GM19023 (cell line): ENCODE data around the gene SHISA7.

Source experiments
- ATAC-seq: cut with Tn5 transposase; IDR thresholded peaks from one replicate; pipeline ENCODE4 v1.9.1; 2021; ENCODE audit warnings: mild to moderate bottlenecking, moderate library complexity; ENCODE audit not compliant: unreplicated experiment

SHISA7 gene

DNA sequence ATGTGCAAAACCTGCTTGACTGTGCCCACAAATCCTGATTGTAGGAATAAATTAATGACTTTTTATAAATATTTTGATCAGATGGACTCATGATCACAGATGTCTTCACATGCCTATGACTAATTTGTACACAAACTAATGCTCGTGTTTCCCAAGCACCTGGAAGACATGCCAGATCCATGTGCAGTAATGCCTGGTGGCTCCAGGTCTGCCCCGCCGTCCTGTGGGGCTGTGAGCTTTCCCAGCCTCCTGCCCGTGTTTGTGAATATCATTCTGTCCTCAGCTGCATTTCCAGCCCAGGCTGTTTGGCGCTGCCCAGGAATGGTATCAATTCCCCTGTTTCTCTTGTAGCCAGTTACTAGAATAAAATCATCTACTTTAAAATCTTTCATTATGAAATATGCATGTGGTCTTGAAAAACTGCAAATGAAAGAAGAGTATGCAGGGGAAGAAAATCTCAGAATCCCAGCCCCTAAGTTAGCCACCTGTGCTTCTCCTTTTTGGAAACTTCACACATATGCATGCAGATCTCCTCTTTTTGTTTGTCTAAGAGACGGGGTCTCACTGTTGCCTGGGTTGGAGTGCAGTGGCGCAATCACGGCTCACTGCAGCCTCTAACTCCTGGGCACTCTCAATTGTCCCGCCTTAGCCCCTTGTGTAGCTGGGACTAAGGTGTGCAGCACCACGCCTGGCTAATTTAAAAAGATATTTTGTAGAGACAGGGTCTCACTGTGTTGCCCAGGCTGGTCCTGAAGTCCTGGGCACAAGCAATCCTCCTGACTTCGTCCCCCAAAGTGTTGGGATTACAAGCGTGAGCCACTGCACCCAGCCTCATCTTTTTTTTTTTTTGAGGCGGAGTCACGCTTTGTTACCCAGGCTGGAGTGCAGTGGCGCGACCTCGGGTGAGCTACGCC is 51.1 kb downstream of the SHISA7 start:
- ATAC-seq, result no peak

DNA sequence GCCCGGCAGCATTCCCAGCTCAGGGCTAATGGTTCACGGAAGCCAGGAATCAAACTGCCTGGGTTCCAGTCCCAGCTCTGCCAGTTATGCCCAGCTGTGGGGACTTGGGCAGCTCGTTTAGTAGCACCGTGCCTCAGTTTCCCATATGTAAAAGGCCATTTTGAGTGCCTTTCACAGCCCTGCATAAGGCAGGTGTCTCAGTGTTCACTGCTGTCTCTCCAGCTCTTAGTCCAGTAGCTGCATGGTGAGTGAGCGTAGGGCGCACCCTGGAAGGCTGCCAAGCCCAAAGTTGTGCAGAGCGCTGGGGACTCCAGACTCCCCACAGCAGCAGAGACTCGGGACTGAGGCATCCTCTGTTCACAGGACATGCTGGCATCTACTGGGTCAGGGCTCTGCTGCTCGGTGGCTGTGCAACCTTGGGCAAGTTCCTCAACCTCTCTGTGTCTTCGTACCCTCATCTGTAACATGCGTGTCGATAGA is 51.9 kb downstream of the SHISA7 start:
- no peak for ATAC-seq

DNA sequence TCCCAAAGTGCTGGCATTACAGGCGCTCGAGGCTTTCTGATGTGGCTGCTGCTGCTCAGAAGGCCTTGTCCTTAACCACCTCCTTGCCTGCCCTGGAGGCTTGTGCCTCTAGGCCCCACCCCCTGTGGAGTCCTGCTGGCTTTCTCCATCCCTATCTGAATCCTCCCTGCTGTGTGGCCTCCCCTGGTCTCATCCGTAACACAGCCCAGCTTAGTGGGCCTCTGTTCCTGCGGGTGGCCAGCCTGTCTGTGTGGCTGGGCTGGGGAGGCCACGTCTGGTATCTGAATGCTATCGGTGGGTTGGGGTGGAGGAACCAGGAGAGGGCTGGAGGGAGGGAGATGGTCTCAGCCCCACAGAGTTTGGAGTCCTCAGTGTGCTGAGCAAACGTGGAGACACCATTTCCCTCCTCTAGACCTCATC is 52.6 kb downstream of the SHISA7 start:
- ATAC-seq, result no peak

DNA sequence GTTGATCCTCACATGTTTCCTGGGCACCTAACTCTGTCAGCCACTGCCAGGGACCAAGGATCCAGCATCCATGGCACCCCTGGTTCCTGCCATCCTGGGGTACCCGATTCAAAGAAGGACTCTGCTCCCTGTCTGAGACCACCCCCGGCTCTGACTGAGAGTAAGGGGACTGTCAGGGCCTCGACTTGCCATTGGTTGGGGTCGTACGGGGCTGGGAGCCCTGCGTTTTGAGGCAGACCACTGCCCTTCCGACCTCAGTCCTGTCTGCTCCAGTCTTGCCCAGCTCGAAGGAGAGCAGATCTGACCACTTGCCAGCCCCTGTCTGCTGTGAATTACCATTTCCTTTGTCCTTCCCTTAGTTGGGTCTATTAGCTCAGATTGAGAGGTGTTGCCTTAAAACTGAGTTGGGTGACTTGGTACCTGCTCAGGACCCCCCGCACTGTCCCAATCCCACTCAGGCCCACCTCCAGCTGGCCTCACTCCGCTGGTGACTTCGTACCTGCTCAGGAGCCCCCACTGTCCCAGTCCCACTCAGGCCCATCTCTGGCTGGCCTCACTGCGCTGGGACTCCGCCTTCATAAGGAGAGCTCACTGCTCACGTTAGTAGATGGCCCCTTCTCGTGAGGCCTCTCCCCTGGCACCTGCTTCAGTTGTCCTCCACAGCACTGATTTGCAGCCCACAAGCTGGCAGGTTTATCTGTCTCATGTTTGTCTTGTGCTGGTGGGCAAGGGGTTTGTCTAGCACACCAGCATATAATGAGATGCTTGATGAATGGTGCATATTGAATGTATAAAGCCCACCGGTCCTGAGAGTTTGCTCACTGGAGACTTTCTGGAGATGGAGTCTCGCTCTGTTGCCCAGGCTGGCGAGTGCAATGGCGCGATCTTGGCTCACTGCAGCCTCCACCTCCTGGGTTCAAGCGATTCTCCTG is 53.4 kb downstream of the SHISA7 start:
- ATAC-seq, result no peak

DNA sequence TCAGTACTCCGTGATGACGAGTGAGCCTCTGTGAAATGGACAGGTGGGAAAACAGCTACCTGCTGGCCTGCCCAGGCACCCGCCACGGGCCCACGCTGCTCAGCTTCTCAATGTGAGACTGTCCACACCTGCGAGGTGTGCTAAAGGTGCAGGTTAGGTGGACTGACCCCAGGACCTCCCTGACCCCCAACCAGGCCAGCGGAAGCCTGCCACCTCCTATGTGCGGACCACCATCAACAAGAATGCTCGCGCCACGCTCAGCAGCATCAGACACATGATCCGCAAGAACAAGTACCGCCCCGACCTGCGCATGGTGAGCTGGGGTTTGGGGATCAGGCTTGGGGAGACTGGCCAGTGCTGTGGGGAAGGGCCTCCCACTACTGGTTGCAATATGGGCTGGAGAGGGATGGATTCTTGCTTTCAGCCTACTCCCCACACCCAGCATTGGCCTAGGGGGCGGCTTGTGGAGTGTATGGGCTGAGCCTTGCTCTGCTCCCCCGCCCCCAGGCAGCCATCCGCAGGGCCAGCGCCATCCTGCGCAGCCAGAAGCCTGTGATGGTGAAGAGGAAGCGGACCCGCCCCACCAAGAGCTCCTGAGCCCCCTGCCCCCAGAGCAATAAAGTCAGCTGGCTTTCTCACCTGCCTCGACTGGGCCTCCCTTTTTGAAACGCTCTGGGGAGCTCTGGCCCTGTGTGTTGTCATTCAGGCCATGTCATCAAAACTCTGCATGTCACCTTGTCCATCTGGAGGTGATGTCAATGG is 55.2 kb downstream of the SHISA7 start:
- ATAC-seq, result no peak

DNA sequence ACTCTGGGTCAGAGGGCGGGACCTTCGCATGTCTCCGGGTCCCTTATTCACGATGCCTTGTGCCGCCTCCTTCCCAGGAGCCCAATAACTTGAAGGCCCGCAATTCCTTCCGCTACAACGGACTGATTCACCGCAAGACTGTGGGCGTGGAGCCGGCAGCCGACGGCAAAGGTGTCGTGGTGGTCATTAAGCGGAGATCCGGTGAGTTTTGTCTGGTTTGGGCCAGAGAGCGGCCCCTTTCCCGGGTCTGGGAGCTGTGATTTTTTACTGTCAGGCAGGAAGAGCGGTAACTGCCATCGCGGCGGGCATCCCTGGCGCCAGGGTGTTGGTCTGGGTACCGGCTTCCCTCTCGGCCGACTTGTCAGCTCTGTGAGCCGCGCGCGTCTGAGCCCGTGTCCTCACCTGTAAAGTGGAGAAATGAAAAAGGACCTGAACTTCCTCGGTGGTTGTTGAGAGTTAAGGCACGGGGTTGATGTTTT is 56.6 kb downstream of the SHISA7 start:
- ATAC-seq, result no peak

DNA sequence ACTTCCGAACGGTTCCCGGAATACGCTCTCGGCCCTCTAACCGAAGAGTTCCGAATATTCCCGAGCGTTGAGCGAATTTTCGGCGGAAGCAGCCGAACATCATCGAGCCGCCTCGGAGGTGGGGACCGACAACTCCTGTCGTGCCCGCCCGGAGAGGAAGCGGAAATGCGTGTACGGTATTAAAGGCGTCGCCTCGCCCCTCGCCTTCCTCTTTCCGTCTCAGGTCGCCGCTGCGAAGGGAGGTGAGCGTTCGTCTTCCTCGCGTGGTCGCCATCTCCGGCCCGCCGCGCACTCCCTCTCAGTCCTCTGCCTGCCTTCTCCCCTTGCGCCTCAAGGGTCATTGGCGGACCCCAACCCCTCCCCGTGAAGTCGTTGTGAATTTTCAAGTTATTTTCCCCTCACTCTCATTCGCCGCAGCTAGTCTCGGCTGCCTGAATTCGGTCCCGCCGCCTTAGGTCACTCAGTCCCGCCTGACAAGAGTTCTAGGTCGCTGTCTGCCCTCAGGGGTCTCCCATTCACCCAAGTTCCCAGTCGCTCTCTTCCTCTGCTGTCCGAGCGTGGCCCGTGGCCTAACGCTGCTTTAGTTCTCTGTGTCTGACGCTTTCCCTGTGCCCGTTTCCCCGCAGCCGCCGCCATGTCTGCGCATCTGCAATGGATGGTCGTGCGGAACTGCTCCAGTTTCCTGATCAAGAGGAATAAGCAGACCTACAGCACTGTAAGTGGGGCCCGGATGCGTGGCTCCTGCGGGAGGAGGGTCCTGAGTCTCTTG is 57.2 kb downstream of the SHISA7 start, which contains the start of gene RPL28:
Gene RPL28, plus strand, starts transcription at position 209 of the 769 bp plus-strand sequence. Its CDS starts 426 bp downstream, at position 635.
- ATAC-seq, result peak; percentile 69

DNA sequence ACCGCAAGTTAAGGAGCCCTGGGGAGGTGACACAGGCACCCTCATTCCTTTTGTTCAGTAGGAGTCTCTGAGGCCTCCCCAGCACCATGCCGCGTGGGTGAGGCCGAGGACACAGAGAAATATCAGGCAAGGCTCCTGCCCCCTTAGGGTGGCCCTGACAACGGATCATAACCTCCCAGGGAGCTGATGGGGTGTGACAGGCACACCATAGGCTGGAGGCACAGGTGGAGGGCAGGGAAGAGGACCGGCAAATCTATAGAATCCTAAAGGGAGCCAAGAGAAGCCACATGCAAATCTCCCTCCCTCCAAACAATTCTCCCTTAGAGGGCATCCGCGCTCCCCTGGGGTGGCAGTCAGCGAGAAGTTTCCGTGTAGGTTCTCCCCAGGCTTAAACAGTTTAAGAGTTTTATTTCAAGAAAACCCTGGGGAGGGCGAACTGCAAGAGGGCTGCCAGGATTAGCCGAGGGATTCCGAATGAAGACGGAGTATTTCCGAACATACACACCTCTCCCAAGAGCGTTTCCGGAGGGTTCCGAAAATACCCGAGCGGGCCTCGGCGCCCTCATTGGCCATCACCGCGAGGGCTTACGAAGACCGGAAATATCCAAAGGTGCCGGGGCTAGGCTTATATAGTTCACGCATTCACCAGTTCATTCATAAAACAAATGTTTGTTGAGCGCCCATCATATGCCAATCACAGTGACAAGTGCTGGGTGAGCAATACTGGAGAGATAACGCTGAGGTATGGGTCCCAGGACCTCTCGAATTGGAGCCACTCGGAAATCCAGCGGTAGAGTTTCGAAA is 58.0 kb downstream of the SHISA7 start:
- peak; percentile 52 for ATAC-seq

DNA sequence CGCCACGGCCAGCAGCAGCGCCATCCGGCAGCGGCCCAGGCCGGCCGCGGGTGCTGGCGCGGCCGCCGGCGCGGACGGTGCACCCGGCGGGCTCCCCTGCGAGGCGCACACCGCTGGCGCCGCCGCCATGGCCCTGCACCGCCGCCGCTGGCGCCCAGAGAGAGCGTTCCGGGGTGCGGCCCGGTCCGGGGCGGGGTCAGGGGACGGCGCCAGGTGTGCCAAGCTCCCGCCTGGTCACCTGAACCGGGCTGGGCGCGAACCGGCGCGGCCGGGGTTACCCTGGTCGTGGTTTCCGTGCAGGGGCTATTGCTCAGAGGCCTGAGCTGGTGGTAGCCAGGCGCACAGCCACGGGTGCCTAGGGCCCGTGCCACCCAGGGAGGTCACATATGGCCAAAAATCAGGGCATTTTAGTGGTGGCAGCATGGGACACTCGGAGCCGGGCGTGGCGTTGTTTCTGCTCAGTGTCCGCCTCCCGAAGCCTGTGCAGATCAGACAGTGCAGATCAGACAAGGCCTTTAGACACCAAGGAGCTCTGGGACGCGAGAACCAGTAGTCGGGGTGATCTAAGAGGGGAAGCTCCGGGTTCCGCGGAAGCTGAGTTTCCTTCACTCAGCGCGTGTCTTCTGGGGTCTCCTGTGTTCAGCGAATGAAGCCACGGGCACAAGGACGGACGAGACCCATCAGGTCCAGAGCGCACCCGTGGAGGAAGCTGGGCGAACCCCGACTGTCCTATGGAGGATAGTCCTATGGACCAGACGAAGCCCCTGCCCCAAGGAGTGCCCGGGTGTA is 58.8 kb downstream of the SHISA7 start, which contains the start of gene TMEM238:
Gene TMEM238, minus strand, starts transcription at position 162 of the 789 bp plus-strand sequence. Its CDS starts 33 bp downstream, at position 129.
- no peak for ATAC-seq

DNA sequence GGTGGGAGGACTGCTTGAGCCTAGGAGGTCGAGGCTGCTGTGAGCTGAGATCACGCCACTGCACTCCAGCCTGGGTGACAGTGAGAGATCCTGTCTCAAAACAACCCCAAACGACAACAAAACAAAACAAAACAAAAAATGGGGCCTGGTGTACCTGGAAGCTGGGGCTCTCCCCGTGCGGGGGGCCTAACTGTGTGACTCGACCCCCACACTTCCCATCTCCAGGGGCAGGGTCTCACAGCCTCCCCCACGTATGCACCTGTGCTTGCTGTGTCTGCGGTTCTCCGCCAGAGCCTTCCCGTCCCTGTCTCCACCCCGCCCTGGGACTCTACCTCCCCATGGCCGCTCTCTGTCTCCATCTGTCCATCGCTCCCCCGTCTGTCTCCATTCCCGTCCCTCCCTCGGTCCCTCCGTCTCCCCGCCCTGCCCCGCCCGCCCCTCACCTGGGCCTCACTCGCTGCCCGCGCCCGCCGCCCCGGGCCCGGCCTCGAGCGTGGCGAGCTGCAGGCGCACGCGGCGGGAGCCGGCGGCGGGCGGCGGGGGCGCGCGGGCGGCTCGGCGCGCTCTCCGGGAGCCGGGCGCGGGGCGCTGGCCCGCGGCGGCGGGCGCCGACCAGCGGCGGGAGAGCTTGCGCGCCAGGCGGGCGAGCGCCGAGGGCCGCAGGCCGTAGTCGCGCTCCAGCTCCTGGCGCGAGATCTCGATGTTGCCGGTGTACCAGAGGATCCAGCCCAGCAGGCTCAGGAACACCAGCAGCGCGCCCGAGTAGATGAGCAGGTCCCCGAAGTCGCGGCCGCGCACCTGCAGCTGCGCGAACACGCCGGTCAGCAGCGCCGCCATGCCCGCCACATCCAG is 59.6 kb downstream of the SHISA7 start:
- ATAC-seq, result no peak

DNA sequence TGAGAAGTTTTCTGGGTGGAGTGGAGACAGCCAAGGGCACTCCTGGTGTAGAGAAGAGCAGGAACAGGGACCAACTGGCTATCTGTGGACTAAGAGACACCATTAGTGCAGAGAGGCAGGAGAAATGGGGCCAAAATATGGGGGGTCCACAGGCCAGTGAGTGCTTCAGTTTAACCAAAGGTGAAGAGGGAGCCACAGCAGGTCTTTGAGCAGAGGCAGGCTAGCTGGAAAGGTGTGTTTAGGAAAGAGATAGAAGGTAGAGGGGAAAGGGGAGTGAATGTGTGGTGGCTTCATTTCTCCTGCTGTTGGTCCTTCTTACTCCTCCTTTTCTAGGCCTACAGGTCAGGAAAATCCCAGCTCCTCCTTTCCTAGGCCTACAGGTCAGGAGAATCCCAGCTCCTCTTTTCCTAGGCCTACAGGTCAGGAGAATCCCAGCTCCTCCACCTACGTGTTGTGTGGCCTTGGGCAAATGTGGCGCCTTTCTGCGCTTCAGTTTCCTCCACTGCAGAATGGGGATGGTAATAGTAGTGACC is 60.5 kb downstream of the SHISA7 start:
- no peak for ATAC-seq

DNA sequence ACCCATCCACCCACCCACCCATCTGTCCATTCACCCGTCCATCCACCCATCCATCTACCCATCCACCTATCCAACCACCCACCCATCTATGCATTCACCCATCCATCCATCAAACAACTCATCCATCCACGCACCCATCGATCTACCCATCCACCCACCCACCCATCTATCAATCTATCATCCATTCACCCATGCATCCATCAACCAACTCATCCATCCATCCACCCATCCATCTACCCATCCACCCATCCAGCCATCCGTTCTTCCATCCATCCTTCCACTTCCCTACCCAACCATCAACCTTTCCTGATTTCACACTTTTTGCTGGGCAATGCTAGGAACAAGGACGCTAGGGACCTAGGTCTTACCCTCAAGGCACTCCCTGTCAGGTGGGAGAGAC is 61.1 kb downstream of the SHISA7 start:
- no peak for ATAC-seq

DNA sequence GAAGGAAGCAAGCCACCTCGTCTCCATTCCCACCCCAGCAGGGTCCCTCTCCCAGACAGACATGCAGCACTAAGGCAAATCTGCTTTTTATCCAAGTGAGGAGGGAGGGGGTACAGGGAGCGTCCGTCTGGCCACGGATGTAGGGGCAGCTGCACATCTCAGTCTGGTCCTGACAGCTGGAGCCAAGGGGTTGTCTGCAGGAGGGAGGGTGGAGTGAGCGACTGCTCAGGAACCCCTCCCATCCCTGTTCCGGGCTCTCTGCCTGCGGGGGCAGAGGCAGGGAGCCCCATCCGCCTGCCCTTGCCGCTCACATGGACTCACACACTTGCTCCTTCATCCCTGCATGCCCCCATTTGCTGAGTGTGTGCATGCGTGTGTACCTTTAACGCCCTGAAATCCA is 63.9 kb downstream of the SHISA7 start:
- ATAC-seq, result no peak
